Stimulated activated CD8-positive, alpha-beta memory T cell treated with anti-CD3 and anti-CD28 coated beads, Interleukin-15, amount 100 ng/mL, for 48 hours (primary cell): Measurements from ENCODE around the gene PTPRF.

Experiments
- DNase-seq, 2 donors: peaks; one replicate each; pipeline ENCODE4 v3.0.0-alpha.2; 2020; ENCODE audit warnings: low read depth in 2 of 2

The PTPRF gene

DNA sequence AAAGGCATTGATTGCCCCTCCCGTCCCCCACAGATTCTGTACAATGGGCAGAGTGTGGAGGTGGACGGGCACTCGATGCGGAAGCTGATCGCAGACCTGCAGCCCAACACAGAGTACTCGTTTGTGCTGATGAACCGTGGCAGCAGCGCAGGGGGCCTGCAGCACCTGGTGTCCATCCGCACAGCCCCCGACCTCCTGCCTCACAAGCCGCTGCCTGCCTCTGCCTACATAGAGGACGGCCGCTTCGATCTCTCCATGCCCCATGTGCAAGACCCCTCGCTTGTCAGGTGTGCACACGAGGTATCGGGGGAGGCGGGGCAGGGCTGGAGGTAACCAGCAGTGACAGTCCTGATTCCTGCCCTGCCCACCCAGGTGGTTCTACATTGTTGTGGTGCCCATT lies 74.5 kb downstream of the PTPRF start:
- no peak for DNase-seq

DNA sequence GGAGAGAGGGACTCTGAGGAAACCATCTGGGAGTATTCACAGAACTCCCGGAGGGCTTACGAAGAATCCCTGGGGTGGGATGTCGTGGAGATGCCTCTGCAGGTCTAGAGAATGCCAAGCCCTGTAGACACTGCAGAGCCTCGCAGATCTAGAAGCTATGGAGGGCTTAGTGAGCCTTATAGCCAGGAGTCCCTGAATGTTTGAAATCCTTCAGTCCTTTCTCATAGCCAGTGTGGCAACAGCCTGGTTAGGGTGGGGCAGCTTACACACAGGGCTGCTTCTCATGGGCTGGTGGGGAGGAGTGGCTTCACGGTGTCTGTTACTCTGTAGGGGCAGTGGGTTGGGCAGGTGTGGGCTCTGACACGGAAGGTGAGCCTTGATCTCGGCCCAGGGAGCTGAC lies 75.1 kb downstream of the PTPRF start:
- DNase-seq: no peak

DNA sequence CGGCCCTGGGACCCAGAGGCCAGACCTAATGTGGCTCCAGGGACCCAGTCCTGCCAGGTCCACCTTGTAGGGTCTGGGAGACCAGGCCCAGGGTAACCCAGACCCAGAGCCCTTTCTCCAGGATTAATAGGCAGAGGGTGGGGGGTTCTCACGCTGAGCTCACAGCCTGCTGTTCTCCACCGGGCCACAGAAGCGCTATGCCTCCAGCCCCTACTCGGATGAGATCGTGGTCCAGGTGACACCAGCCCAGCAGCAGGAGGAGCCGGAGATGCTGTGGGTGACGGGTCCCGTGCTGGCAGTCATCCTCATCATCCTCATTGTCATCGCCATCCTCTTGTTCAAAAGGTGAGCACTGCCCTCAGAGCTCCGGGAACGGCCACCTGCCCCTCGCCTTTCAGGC lies 75.9 kb downstream of the PTPRF start:
- DNase-seq: no peak

DNA sequence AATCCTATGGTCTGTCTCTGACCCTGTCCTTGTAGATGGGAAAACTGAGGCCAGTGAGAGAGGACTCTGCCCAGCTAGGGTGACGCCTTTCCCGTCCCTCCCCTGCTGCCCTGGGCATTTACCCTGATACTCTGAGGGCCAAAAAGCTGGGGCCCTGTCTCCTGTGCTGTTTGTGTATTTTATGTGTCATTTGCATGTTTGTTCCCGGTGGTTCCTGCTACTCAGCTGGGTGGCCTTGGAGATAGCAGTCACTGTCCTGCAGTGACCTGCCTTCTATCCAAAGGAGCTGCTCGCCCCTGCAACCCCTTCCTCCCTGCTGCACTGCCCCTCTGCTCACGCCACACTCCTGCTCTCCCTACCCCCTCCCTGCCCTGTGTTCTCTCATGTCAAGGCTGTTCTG lies 78.1 kb downstream of the PTPRF start:
- DNase-seq: no peak

DNA sequence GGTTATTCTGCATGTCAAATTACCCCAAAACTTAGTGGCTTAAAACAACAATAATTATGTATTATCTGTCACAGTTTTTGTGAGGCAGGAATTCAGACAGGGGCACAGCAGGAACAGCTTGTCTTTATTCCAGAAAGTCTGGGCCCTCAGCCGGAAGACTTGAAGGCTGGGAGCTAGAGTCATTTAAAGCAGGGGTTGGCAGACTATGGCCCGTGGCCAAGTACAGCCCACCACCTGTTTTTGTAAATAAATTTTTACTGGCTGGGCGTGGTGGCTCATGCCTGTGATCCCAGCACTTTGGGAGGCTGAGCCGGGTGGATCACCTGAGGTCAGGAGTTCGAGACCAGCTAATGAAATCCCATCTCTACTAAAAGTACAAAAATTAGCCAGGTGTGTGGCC lies 79.7 kb downstream of the PTPRF start:
- no peak for DNase-seq

DNA sequence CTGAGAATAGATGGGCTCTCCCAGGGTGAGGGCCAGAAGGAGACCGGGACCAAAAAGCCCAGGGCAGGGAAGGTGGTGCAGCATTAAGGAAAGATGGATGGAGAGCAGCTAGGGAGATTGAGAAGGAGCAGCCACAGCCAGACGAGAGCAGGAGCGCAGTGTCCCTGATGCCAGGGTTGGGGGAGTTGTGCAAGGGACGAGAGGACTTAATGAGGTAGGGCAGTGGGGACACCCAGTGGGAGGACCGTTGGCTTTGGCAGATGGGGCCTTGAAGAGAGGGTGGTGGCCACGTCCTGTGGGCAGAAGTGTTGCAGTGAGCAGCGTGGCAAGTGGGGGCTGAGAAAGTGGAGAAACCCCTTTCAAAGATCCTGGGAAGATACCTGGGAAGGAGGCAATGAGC lies 81.3 kb downstream of the PTPRF start:
- no peak for DNase-seq

DNA sequence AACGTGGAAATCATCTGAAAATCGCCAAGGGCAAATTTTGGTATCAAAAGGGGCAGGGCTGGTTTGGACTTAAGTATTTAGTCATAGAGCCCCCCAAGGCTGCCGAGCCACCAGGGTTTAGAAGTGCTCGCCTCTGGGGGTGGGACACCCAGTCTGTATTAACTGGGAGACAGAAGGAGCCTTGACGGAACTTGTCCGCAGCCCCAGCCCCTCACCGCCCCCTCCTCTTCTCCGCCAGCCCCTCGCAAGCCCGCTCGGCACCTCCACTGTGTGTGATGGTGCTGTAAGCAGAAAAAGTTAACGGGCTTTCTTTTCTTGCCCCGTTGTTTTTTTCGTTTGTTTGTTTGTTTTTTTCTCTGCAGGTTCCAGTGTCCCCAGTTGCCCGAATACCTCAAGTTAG lies 81.7 kb downstream of the PTPRF start:
- DNase-seq: no peak

DNA sequence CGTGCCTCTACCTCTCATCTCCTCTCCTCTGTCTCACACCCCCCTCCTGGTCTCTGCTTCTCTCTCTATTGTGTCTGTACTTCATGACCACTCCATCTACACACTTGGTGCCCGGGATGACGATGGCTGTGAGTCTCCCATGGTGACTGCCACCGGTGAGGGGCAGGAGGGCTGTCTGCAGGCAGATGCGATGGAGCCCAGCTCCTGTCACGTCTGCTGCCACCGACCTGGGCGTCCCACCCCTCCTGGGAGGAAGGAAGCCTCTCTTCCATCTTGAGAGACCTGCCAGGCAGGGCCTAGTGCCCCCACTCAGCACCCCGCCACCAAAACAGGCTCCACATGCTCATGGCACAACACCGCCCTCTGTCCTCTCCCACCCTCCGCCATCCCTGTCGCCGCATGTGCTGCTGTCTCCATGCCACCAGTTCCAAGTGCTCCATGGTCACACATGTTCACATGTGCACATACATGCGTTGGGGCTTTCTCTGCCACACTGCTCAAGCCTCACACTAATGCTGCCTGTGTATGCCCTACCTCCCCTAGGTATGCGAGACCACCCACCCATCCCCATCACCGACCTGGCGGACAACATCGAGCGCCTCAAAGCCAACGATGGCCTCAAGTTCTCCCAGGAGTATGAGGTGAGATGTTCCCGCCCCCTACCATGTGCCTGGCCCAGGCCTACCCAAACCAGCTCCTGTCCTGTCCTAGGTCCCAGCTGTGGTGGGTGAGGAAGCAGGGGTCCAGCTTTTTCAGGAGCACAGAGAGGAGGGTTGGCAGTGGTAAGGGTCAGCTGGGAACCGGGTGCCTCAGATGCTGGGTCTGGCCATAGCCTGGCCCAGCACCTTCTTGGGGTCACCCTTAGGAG lies 82.6 kb downstream of the PTPRF start:
- no peak for DNase-seq

DNA sequence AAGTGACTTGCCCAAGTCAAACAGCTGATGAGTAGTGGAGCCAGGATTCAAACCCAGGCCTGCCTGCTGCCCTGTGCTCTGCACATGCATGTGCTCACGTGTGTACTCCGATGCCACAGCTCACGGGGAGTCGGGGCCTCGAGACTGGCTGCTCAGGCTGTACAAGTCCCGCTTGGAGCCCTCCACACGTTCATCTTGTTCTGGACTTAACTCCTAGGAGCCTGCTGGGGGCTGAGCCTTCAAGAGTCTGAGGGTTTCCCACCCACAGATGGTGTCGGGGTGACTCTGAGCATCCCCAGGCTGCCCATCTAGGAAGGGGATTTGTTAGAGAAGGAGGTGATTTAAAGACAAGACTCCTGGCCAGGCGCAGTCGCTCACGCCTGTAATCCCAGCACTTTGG lies 83.5 kb downstream of the PTPRF start:
- no peak for DNase-seq

DNA sequence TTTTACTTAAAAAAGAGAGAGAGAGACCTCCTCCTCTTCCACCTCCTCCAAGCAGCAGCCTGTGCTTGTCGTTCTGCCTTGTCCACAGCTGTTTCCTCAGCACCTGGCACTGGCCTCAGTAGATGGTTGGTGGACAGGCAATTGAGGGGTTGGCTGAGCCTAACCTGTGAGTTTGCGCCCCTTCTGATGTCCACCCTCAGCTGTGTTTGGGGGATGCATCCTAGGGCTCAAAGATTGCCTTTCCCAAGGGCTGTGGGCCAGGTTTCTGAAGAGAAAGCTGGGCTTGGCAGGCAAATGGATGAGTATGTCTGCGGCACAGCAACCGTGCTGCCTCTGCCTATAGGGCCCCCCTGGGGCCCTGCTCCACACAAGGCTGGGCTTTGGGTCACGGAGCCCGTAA lies 84.2 kb downstream of the PTPRF start:
- no peak for DNase-seq

DNA sequence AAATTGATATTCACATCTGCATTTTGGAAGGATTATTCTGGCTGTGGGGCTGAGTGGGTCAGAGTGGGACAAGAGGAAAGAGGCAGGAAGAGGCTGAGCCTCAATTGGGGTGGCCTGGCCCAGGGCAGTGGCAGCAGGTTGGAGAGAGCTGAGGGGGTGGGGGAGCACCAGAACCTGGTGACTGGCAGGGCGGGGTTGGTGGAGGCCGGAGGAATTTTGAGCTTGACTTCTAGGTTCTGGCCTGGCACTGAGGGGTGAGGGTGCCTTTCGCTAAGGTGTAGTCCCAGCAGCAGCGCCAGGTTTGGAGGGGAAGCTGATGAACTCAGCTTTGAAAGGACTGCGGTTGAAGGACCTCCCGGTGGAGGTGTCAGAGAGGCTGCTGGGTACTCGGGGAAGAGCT lies 85.7 kb downstream of the PTPRF start:
- DNase-seq: no peak

DNA sequence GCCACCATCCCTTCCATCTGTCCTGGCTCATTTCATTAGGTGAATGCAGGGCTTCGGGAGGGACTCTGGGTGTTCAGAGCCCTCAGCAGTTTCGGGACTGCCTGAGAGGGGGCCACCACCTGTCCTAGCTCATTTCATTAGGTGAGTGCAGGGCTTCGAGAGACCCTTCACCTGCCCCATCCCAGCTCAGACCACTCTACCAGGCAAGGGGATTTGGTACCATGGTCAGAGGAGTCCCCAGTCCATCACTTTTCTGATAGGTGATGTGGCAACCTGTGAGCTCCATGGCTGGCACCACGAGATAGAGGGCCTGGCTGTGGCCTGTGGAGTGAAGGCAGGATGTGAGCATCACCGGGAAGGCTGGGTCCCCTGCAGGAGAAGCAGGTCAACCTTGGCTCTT lies 86.3 kb downstream of the PTPRF start:
- no peak for DNase-seq

DNA sequence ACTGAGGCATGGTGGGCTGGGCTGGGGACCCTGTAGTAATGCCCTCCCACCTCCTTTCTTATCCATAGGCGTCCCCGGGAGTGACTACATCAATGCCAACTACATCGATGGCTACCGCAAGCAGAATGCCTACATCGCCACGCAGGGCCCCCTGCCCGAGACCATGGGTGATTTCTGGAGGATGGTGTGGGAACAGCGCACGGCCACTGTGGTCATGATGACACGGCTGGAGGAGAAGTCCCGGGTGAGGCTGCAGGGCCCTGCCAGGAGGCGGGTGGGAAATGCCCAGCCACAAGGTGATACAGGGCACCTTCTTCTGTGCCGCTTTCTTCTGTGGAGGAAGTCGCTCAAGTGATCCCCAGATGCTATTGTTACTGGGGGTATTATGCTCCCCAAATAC lies 87.0 kb downstream of the PTPRF start:
- no peak for DNase-seq

DNA sequence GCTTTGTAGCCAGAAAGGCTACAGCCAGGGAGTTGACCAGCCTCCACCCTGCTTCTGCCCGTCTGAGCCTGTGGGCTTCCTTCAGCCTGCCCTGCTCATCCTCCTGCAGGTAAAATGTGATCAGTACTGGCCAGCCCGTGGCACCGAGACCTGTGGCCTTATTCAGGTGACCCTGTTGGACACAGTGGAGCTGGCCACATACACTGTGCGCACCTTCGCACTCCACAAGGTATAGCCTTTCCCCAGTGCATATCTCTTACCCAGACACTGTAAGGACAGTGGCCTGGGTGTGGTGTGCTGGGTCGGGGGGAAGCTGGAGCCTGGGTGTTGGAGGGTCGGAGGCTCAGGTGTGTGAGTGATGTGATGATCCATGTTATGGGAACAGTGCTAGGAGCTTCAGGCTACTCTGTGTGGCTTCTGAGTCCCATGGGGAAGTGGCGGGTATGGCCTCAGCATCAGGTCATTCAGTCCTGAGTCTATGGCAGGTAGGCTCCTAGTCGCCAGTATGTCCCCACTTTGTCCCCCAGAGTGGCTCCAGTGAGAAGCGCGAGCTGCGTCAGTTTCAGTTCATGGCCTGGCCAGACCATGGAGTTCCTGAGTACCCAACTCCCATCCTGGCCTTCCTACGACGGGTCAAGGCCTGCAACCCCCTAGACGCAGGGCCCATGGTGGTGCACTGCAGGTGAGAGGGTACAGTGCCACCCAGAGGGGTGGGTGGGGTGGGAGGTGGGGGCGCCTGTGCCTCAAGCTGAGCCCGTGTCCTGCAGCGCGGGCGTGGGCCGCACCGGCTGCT lies 88.0 kb downstream of the PTPRF start:
- no peak for DNase-seq

DNA sequence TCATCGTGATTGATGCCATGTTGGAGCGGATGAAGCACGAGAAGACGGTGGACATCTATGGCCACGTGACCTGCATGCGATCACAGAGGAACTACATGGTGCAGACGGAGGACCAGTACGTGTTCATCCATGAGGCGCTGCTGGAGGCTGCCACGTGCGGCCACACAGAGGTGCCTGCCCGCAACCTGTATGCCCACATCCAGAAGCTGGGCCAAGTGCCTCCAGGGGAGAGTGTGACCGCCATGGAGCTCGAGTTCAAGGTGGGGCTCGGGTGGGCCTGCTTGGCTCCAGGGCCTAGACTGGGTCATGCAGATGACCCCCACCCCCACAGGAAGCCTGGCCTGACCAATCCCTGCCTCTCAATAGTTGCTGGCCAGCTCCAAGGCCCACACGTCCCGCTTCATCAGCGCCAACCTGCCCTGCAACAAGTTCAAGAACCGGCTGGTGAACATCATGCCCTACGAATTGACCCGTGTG lies 88.7 kb downstream of the PTPRF start:
- DNase-seq: no peak

DNA sequence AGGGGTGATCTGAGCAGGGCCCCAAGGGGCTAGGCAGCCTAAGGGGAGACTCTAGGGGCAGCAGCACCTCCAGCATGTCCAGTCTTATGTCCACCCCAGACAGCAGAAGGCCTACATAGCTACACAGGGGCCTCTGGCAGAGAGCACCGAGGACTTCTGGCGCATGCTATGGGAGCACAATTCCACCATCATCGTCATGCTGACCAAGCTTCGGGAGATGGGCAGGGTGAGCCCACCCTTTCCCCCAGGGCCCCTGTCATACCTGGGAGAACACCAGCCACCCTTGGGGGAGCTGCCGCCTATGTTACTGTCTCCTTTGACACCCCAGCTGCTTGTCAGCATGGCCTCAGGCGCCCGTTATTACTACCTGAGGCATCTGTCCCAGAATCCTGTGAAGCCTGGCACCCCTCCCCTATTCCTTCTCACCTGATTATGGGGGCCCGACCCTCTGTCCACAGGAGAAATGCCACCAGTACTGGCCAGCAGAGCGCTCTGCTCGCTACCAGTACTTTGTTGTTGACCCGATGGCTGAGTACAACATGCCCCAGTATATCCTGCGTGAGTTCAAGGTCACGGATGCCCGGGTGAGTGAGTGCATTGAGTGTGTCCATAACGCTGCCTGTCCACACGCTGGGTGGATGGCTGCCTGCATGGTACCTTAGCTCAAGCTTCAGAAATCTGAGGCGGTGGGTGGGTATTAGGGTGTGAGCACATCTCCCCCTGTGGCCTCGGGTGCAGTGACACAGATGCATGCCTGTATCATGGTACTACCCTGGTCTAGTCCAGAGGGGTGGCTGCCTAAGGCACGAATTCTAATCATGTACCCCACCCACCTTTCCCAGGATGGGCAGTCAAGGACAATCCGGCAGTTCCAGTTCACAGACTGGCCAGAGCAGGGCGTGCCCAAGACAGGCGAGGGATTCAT lies 89.6 kb downstream of the PTPRF start:
- no peak for DNase-seq

DNA sequence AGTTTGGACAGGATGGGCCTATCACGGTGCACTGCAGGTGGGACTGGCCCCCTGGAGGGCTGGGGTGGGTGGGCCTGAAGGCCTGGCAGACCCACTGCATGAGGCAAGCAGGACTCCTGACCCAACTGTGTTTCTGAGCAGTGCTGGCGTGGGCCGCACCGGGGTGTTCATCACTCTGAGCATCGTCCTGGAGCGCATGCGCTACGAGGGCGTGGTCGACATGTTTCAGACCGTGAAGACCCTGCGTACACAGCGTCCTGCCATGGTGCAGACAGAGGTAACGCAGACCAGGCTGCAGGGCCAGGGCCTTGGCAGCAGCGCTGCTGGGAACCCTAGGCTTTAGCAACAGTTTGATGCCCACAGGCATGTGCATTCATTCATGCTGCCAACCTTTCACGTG lies 90.3 kb downstream of the PTPRF start:
- DNase-seq: no peak

DNA sequence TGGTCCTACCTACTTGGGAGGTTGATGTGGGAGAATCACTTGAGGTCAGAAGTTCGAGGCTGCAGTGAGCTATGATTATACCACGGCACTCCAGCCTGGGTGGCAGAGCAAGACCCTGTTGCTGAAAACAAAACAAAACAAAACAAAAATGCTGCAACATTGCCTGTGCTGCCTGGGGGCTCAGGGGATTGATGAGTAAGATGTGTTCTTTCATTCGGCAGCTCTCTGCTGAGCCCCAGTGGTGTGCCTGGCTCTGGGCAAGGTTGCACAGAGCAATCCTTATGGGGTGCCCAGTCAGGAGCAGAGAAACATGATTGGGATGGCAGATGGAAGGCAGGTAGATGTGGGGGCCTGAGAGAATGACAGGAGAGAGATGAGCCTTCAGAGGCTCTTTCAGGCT lies 90.7 kb downstream of the PTPRF start:
- DNase-seq: no peak

DNA sequence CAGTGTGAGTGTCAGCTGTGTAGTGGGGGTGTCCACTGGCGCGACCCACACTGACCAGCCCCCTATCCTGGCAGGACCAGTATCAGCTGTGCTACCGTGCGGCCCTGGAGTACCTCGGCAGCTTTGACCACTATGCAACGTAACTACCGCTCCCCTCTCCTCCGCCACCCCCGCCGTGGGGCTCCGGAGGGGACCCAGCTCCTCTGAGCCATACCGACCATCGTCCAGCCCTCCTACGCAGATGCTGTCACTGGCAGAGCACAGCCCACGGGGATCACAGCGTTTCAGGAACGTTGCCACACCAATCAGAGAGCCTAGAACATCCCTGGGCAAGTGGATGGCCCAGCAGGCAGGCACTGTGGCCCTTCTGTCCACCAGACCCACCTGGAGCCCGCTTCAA lies 91.2 kb downstream of the PTPRF start:
- no peak for DNase-seq

DNA sequence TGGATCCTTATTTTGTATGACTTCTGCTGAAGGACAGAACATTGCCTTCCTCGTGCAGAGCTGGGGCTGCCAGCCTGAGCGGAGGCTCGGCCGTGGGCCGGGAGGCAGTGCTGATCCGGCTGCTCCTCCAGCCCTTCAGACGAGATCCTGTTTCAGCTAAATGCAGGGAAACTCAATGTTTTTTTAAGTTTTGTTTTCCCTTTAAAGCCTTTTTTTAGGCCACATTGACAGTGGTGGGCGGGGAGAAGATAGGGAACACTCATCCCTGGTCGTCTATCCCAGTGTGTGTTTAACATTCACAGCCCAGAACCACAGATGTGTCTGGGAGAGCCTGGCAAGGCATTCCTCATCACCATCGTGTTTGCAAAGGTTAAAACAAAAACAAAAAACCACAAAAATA lies 91.8 kb downstream of the PTPRF start:
- no peak for DNase-seq

DNA sequence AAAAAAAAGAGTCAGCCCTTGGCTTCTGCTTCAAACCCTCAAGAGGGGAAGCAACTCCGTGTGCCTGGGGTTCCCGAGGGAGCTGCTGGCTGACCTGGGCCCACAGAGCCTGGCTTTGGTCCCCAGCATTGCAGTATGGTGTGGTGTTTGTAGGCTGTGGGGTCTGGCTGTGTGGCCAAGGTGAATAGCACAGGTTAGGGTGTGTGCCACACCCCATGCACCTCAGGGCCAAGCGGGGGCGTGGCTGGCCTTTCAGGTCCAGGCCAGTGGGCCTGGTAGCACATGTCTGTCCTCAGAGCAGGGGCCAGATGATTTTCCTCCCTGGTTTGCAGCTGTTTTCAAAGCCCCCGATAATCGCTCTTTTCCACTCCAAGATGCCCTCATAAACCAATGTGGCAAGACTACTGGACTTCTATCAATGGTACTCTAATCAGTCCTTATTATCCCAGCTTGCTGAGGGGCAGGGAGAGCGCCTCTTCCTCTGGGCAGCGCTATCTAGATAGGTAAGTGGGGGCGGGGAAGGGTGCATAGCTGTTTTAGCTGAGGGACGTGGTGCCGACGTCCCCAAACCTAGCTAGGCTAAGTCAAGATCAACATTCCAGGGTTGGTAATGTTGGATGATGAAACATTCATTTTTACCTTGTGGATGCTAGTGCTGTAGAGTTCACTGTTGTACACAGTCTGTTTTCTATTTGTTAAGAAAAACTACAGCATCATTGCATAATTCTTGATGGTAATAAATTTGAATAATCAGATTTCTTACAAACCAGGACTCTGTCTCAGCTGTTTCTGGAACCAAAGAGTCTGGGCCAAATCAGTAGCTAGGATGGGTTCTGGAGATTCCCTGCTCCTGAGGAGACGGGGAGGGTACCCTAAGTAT lies 92.5 kb downstream of the PTPRF start:
- no peak for DNase-seq
